Measurements from ENCODE around the gene NTHL1.

DNA sequence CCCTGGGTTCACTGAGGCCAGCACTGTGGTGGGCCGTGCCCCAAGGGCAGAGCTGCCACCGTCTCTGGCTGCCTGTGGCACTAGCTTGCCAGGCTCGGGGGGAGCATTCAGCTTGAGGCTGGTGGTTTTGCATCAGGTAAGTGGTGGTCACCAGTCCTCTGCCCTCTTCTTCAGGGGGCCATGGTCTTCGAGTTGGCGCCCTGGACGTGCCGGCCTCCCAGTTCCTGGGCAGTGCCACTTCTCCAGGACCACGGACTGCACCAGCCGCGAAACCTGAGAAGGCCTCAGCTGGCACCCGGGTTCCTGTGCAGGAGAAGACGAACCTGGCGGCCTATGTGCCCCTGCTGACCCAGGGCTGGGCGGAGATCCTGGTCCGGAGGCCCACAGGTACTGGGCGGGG is 32.4 kb upstream of the NTHL1 start:
- TF ChIP-seq CHD1 (IDR thresholded peaks at IDR 0.05; ENCODE audit: low read depth, low read length): no peak
- TF ChIP-seq, protein P1, sequence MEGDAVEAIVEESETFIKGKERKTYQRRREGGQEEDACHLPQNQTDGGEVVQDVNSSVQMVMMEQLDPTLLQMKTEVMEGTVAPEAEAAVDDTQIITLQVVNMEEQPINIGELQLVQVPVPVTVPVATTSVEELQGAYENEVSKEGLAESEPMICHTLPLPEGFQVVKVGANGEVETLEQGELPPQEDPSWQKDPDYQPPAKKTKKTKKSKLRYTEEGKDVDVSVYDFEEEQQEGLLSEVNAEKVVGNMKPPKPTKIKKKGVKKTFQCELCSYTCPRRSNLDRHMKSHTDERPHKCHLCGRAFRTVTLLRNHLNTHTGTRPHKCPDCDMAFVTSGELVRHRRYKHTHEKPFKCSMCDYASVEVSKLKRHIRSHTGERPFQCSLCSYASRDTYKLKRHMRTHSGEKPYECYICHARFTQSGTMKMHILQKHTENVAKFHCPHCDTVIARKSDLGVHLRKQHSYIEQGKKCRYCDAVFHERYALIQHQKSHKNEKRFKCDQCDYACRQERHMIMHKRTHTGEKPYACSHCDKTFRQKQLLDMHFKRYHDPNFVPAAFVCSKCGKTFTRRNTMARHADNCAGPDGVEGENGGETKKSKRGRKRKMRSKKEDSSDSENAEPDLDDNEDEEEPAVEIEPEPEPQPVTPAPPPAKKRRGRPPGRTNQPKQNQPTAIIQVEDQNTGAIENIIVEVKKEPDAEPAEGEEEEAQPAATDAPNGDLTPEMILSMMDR (conservative IDR thresholded peaks at IDR 0.05; ENCODE audit: low read depth, low read length): no peak
- TF ChIP-seq RFX5 (IDR thresholded peaks at IDR 0.05; ENCODE audit: low read depth, low read length): no peak
